Astrocyte of the hippocampus (primary cell): ENCODE results near the gene ACOT8.
"Not testable (repeated sequence)": the region's sequence is repeated elsewhere in the genome, so short reads cannot be mapped to it uniquely, and the experiment has no call there.

Experiments used
- DNase-seq: peaks from one replicate; pipeline ENCODE4 v3.0.0; 2011; ENCODE audit warnings: low read depth, low spot score

ACOT8 gene

DNA sequence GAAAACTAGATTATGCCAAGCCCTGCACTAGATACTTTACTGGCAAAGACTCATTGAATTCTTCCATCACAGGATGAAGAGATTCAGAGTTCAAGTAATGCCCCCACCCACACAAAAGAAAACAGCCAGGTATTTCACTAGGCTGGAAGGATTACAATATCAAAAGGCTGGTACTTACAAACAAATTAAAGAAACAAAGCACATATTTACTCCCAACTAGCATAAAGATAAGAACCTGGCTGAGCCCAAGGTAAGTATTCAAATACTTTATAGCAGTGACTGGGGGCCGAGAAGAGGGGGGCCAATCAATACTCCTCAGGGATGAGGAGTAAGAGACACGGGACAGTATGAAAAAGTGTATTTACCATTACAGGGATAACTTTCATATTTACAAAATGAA lies 3.7 kb downstream of the ACOT8 start:
- DNase-seq, result no peak

DNA sequence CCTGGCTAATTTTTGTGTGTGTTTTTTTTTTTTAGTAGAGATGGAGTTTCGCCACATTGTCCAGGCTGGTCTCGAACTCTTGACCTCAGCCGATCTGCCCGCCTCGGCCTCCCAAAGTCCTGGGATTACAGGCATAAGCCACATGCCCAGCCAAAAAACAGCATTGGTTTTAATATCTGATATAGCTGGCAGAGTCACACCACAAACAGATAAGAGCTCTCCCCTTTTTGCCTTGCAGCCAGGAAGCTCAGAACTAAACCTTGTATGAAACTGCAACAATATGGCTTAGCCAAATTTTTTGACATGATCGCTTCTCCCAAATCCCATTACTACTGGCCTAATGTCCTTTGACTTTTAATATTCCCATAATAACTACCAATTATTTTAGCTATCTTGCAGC lies 4.9 kb downstream of the ACOT8 start:
- no peak for DNase-seq

DNA sequence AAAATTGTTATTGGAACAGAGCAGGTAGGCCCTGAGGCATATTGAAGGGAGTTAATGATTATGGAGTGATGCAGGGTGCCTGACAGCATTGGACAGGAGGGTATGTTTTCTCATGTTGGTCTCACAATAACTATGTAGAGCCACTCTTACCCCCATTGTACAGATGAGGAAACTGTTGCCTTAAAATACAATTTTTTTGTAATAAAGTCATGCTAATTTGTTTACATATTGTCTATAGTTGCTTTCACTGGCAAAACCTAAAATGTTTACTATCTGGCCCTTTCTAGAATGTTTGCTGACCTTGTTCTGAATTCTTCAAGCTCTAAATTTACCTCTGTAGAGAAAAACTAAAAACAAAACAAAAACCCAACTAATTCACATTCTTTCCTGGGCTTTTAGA lies 5.7 kb downstream of the ACOT8 start:
- no peak for DNase-seq

DNA sequence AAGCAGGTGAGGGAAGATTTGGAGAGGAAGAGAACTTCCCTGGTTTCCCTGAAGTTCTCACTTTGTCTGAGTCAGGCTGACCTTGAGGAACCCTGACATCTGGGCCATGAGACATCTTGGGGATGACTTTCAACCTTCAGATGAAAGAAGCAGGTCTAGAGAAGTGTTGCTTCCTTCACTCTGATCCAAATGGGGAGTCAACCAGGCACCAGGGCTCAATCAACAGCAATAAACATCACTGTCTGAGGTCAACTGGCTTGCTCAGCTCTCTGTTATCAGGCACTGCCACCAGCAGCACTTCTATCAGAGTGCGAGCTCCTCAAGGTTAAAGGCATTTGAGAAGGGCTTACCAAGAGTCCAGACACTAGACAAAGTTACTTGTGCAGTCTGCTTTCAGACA lies 6.3 kb downstream of the ACOT8 start:
- DNase-seq, result no peak

DNA sequence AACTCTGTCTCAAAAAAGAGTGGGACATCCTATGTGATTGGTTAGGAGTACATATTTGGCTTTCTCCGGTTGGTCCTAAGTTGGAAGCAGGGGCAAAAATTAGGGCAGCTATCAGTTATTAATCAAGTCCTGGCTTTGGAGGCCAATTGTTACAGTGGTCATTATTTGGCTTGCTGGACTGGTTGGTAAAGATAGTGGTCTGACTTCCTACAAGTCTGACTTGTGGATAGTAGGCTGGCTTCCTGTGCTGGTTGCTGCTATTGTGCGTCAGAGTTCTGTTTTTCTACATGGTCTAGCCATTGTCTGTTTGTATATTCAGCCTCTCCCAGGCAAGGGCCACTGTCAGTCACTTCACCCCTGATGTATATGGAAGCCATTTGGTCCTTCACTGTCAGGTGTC lies 7.0 kb downstream of the ACOT8 start:
- DNase-seq, result no peak

DNA sequence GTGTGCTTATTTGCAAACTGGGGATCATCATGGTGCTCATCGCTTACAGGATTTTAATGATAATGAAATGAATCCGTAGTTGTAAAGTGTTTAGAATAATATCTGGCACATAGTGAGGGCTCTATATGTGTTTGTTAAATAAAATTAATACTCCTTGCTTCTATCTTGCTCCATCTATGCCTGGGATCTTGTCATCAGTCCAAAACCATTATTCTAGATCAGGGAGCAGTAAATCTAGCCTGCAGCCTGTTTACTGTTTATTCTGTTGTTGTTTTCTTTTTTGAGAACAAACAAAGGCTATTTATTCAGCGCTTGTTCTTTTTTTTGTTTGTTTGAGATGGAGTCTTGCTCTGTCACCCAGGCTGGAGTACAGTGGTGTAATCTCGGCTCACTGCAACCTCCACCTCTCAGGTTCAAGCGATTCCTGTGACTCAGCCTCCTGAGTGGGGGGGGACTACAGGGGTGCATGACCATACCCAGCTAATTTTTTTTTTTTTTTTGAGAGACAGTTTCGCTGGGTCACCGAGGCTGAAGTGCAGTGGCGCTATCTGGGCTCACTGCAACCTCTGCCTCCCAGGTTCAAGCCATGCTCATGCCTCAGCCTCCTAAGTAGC lies 8.1 kb downstream of the ACOT8 start:
- DNase-seq, result no peak

DNA sequence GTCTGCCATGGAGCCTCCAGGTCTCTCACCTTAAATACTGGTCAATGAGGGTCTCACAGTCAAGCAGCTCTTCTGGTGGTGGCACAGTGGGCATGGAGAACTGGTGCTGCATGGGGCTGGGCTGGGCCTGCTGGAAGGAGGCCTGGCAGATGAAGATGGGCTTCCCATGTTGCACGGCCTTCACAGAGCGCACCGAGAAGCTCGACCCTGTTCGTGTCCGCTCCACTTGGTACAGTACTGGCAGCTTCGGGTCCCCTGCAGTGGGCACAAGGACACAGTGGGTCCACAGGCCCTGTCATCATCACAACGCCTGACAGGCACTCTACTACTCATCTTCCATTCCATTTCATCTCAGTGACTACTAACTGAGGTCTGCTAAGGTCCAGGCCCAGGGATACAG lies 8.8 kb downstream of the ACOT8 start:
- no peak for DNase-seq

DNA sequence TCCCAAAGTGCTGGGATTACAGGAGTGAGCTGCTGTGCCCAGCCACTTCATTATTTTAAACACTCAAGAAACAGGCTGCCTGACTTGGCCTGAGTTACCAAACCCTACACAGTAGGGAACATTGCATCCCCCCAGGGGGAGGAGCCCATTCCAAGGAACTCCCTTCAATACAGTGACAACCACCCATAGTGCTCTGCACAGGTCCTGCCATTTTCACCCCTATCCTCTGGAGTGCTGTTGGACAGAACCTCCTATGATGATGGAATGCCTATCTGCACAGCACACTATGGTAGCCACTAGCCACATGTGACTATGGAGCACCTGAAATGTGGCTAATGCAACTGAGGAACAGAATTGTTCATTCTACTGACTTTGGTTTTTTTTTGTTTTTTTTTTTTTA lies 11.7 kb downstream of the ACOT8 start:
- DNase-seq, result no peak

DNA sequence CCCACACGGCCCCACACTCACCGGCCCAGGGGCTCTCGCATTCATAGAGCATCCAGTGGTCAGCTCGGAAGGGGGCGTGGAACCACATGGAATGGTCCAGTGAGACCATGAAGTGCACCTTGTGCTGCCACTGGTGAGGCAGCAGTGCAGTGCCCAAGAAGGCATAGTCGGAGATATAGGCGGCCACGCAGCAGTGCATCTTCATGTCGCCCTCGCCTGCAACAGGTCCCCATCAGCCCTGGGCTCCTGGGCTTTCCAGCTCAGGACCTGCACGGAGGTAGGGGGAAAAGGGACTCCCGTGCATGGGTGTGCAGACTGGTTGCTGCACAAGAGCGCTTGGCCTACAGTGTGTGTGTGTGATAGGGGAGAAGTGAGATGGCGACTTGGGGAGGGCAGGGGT lies 13.7 kb downstream of the ACOT8 start:
- no peak for DNase-seq

DNA sequence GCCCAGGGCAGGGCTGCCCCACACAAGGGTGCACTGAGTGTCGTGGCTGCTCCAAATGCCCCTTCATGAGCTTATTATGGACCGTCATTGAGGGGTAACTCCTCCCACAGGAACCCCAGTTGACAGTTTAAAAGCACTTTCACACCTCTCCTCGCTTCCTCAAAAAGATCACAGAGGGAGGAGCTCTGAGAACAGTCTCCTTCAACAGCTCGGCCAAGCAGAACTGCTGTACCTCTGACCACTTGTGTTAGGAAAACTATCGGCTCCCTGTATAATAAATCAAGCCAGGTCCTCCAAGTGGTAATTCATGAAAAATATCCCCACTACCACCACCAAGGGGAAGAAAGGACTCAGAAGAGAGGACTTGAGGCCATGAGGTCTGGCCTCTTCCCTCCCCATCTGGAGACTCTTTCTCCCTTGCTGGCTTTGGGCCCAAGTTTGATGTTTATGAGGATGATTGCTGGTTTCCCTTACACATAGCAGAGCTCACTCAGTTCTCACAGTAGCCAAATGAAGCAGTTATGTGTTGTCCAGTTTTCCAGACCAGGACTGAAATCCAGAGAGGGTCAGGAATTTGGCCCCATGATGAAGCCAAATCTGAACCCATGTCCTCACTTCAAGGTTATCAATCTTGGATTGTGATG lies 14.9 kb downstream of the ACOT8 start:
- no peak for DNase-seq

DNA sequence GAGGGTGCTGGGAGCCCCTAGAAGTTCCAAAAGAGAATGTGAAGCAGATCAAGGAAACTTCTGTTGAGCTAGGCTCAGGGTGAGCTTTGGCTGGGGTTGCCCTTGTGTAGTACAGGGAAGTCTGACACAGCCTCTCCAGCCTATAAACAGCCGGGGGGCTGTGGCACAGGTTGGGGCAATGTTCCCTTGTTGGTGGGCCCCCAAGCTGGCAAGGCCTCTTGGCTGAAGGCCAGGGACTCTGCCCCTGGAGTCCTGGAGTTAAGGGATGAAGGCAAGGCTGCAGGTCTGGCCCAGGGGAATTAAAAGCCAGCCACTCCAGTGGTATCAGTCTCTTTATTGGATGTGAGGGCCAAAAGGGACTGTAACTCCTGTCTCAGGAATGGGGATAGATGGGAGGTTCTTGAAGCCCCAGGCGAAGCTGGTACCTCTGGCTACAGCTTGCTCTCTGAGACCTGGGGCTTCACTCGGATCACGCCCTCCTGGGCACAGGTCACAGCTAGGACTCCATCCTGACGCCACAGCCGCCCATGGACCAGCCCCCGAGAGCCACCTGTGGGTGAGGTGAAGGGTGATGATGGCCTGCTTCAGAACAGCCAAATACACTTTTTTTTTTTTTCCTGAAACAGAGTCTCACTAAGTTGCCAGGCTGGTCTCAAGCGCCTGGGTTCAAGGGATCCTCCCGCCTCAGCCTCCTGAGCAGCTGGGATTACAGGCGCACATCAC lies 15.6 kb downstream of the ACOT8 start:
- no peak for DNase-seq

DNA sequence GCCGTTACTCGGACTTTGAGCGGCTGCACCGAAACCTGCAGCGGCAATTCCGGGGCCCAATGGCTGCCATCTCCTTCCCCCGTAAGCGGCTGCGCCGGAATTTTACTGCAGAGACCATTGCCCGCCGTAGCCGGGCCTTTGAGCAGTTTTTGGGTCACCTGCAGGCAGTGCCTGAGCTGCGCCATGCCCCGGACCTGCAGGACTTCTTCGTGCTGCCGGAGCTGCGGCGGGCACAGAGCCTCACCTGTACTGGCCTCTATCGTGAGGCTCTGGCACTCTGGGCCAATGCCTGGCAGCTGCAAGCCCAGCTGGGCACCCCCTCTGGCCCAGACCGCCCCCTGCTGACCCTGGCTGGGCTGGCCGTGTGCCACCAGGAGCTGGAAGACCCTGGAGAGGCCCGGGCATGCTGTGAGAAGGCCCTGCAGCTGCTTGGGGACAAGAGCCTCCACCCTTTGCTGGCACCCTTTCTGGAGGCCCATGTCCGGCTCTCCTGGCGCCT lies 16.4 kb downstream of the ACOT8 start:
- no peak for DNase-seq

DNA sequence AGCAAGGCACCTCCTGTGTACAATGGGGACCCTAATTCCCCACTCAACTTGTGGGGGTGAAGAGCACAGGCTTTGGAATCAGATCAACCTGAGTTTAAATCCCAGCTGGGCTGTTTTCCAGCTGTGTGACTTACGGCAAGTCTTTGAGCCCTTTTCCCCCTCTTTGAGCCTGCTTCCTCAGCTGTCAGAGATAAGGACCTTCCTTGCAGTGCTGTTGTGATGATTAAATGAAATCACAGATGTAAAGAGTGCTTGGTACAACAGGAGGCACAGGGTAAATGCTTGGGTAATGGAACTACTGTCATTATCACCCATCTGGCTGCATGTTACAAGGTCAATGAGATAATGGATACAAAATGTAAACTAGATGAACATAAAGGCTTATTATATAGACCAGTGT lies 20.4 kb downstream of the ACOT8 start:
- no peak for DNase-seq

DNA sequence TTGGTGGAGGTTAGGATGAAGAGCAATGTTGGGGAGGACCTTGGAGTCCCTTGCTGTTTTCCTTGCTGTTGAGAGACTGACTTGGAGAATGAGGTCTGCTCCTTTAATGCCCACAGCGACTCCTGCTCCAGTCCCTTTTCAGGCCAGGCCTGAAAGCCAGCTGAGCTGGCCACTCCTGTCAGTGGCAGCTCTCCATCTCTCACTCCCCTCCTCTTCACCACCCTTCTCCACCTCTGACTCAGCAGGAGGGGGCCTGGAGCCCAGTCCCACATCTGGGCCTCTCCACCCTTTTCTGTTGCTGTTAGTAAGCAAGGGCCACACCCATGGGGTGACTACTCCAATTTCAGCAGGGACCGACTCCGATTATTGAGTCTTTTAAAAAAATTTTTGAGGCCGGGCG lies 21.4 kb downstream of the ACOT8 start:
- peak; percentile 28 for DNase-seq

DNA sequence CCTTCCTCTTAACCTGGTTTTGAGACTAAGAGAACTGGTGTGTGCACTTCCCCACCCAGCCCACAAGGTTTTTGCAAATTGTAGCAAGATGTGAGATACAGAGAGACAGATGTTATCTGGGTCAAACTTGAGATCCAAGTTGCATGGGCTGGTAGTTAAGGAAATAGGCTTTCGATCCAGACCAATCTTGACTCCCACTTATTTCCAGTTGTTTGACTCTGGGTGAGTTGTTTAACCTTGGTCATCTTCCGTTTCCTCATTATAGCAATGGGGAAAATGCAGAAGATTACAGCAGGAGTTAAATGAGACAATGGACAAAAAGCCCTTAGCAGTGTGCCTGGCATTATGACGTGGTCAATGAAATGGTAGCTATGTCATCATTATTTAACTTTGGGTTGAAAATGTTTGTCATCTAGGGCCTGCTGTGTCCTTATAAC lies 21.8 kb downstream of the ACOT8 start:
- DNase-seq, result no peak

DNA sequence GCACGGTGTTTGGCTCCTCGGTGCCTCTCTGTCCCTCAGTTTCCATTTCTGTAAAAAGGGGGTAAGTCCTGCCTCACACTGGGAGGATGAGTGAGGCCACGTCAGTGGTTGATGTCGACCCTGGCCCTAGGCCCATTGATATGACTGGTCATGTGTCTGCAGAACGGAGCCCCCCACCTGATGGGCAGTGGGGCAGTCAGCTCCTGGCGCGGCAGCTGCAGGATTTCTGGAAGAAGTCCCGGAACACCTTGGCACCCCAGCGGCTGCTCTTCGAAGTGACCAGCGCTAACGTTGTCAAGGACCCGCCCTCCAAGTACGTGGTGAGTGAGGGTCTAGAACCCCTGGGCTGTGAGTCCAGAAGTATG lies 22.4 kb downstream of the ACOT8 start:
- DNase-seq, result no peak

DNA sequence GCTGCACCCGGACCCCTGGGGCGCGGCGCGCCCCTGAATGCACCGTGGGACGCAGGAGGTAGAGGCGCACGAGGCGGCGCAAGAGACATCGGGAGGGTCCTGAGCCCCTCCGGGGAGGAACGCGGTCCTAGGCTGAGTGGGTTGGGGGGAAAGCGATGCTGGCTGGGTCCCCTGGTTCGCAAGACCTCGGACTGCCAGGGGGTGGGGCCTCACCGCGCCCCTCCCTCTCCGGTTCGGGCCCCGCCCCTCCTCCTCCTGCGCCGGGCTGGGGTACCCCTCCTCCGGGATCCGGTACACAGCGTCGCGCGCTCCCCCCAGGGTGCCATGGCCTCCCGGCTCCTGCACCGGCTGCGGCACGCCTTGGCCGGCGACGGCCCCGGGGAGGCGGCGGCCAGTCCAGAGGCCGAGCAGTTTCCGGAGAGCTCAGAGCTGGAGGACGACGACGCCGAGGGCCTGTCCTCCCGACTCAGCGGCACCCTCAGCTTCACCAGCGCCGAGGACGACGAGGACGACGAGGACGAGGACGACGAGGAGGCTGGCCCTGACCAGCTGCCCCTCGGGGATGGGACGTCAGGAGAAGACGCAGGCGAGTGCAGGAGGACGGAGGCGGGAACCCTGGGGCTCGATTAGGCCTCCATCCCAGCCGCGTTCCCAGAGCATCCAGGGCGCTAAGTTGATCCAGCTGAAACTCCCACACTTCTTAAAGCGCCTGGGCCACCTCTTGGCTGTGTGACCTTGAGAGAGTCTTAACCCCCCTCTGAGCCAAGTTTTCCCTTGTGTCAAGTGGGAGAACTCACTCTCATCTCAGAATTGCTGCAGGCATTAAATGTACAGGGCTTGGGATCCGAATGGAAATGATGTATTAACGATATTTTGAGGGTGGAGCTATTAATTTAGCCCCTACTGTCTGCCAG lies 23.1 kb downstream of the ACOT8 start:
- peak; percentile 86 for DNase-seq

DNA sequence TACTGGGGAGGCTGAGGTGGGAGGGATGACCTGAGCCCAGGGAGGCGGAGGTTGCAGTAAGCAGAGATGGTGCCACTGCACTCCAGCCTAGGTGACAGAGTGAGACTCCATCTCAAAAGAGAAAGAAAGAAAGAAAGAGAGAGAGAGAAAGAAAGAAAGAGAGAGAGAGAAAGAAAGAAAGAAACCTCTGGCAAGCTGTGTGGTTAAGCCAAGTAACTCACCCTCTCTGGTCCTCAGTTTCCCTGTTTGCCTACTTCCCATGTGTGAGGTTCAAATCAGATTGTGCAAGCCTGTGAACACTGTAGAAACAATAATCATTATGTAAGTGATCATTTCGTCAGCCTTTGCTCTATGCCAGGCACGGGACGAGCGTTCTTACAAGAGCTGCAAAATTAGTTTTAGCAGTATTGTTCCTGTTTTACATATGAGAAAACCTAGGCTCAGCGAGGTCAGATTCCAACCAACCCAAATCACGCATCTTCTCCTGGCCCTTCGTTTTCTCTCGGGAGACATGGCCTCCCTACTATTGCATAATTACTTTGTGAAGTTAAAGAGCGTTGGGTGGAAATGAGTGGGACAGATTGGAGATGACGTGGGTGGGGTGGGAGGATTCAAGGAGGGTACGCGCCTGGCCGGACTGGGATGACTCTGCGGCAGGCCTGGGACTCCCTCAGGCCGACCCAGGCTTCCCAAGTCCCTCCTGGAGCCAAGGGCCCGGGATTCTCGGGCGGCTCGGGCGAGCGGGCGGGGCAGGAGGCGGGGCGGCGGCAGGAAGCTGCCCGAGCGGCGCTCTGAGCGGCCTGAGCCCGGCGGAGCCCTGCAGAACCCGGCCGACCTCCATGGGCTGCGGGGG lies 23.9 kb downstream of the ACOT8 start, which contains the start of gene SNX21:
SNX21 (plus strand) TSS at position 770 of the 853 bp plus-strand sequence. CDS start 121 bp downstream, outside the sequence.
- DNase-seq, result peak; percentile 95

DNA sequence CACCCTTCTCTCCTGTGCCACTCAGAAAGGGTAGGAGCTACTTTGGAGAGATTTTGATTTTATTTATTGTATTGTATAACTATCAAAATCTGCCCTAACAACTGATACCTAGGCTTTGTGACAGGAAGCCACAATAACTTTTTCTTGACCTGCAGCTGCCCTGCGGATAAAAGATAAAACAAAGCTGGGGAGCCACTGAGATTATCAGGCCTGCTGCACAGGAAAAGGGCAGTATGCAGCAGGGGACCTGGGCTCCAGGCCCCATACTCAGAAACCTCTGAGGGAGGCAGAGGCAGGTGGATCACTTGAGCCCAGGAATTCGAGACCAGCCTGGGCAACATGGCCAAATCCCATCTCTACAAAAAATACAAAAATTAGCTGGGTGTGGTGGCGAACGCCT lies 24.6 kb downstream of the ACOT8 start:
- DNase-seq, result no peak

DNA sequence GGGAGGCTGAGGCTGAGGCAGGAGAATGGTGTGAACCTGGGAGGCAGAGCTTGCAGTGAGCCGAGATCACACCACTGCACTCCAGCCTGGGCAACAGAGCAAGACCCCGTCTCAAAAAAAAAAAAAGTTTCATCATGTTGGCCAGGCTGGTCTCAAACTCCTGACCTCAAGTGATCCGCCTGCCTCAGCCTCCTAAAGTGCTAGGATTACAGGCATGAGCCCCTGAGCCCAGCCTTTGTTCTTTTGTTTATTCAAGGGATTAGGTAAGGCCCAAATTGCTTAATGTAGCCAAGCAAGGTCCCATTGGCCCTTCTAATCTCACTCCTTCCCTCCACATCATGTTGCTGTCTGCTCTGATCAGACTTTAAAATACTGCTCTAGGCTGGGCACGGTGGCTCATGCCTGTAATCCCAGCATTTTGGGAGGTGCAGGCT lies 27.5 kb downstream of the ACOT8 start:
- not testable (repeated sequence) for DNase-seq

DNA sequence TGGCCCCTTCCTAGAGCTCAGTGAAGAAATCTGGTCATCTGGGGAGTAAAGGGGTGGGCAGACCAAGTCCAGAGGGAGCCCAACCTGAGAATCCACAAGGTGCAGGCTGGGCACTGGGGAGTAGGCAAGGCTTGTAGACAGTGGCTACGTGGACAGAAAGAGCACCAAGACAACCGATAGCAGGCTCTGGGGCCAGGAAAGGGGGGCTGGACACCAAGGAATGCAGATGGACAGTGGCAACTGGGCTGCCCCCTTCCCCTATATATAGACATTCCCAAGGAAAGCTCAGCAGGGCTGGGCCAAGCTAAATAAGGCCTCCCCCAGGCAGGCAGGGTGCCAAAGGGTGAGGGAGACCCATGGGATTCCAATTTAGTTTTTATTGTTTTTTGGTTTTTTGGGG lies 28.6 kb downstream of the ACOT8 start:
- DNase-seq, result peak; percentile 29
